OCI-LY1 (cell line): ENCODE results near the gene CD79A.

Source experiments
- H2AFZ ChIP-seq: fragments of 200-600 bp; sonication (generic), shearing (Covaris generic); 2 replicates; pipeline ENCODE4 v1.6.0; 2014; ENCODE audit warnings: antibody characterized with exemption, mild to moderate bottlenecking, low read length
- H3F3A ChIP-seq: fragments of 200-600 bp; sonication (generic), shearing (Covaris generic); 2 replicates; pipeline ENCODE4 v1.6.0; 2014; ENCODE audit warnings: mild to moderate bottlenecking, antibody characterized with exemption, low read length, moderate library complexity; ENCODE audit not compliant: insufficient read depth
- H3K27ac ChIP-seq: fragments of 200-600 bp; sonication (generic); 2 replicates; pipeline ENCODE4 v1.5.1; 2014; ENCODE audit warnings: low read length, mixed run types, mild to moderate bottlenecking, low read depth; ENCODE audit not compliant: poor library complexity, severe bottlenecking
- H3K27me3 ChIP-seq: fragments of 200-600 bp; sonication (generic); 2 replicates; pipeline ENCODE4 v1.6.0; 2014; ENCODE audit warnings: antibody characterized with exemption, mild to moderate bottlenecking, low read length, moderate library complexity; ENCODE audit not compliant: insufficient read depth
- H3K36me3 ChIP-seq: fragments of 200-600 bp; sonication (generic); 2 replicates; pipeline ENCODE4 v1.6.1; 2014; ENCODE audit warnings: mild to moderate bottlenecking, antibody characterized with exemption, low read length, moderate library complexity, mixed read lengths; ENCODE audit not compliant: insufficient read depth
- H3K4me1 ChIP-seq: fragments of 200-600 bp; sonication (generic); 2 replicates; pipeline ENCODE4 v1.5.1; 2014; ENCODE audit warnings: mild to moderate bottlenecking, low read length, moderate library complexity; ENCODE audit not compliant: insufficient read depth, severe bottlenecking
- H3K4me2 ChIP-seq: fragments of 200-600 bp; sonication (generic), shearing (Covaris generic); 2 replicates; pipeline ENCODE4 v1.6.1; 2014; ENCODE audit warnings: low read length
- H3K4me3 ChIP-seq: fragments of 200-600 bp; sonication (generic); 2 replicates; pipeline ENCODE4 v1.5.1; 2014; ENCODE audit warnings: low read length, low read depth, mild to moderate bottlenecking, mixed read lengths; ENCODE audit not compliant: poor library complexity, severe bottlenecking
- H3K79me2 ChIP-seq: fragments of 200-600 bp; shearing (Covaris generic); 2 replicates; pipeline ENCODE4 v1.6.1; 2016; ENCODE audit warnings: mixed run types, low read length, mixed read lengths; ENCODE audit not compliant: insufficient read depth
- H3K9ac ChIP-seq: fragments of 200-600 bp; sonication (generic), shearing (Covaris generic); 2 replicates; pipeline ENCODE4 v1.6.1; 2014; ENCODE audit warnings: mild to moderate bottlenecking, low read length, mixed read lengths
- H3K9me2 ChIP-seq: fragments of 200-600 bp; sonication (generic), shearing (Covaris generic); 2 replicates; pipeline ENCODE4 v1.6.1; 2014; ENCODE audit warnings: low read depth, mild to moderate bottlenecking, low read length, mixed read lengths
- H3K9me3 ChIP-seq: fragments of 200-600 bp; shearing (Covaris generic); 2 replicates; pipeline ENCODE4 v1.6.1; 2014; ENCODE audit warnings: low read length, mixed read lengths
- H4K20me1 ChIP-seq: fragments of 200-600 bp; sonication (generic), shearing (Covaris generic); 2 replicates; pipeline ENCODE4 v1.6.0; 2016; ENCODE audit warnings: mild to moderate bottlenecking, low read length; ENCODE audit not compliant: insufficient read depth
- CTCF ChIP-seq: fragments of 200-600 bp; sonication (generic), shearing (Covaris generic); IDR thresholded peaks from 2 replicates; pipeline ENCODE4 v1.5.1; 2017; ENCODE audit warnings: mild to moderate bottlenecking, antibody characterized with exemption, low read length, moderate library complexity, mixed read lengths
- EZH2 ChIP-seq: fragments of 200-600 bp; sonication (generic), shearing (Covaris generic); IDR thresholded peaks from 2 replicates; pipeline ENCODE4 v1.8.0; 2017; ENCODE audit warnings: borderline replicate concordance, mixed run types, mild to moderate bottlenecking, antibody characterized with exemption, low read length, moderate library complexity, mixed read lengths

Gene CD79A

GRCh38 chr19:41924151-41925145, 47.4 kb downstream of the CD79A start:
- H3F3A ChIP-seq = no peaks in the 10 kb centered on the region
- peaks cover 4% of the 10 kb centered on the region; the same call in 1 of the 2 replicates for H3K27me3 ChIP-seq
- H3K4me1 ChIP-seq = peaks cover 16% of the 10 kb centered on the region
- no peak for TF ChIP-seq CTCF
- no peak for TF ChIP-seq EZH2
- H3K9me2 ChIP-seq = no peaks in the 10 kb centered on the region
- H2AFZ ChIP-seq = no peak overlapping the region
- H3K4me3 ChIP-seq = no peak overlapping the region
- no peaks in the 10 kb centered on the region for H3K79me2 ChIP-seq
- H3K4me2 ChIP-seq = no peak overlapping the region
- no peak overlapping the region for H3K27ac ChIP-seq
- no peaks in the 10 kb centered on the region for H4K20me1 ChIP-seq
- H3K9ac ChIP-seq = no peak overlapping the region
- no peaks in the 10 kb centered on the region for H3K36me3 ChIP-seq
- no peaks in the 10 kb centered on the region for H3K9me3 ChIP-seq

GRCh38 chr19:41925208-41926003, 48.3 kb downstream of the CD79A start:
- no peak overlapping the region for H3K27ac ChIP-seq
- no peaks in the 10 kb centered on the region for H3F3A ChIP-seq
- no peaks in the 10 kb centered on the region for H4K20me1 ChIP-seq
- H3K9me3 ChIP-seq = no peaks in the 10 kb centered on the region
- peaks cover 4% of the 10 kb centered on the region; the same call in 1 of the 2 replicates for H3K27me3 ChIP-seq
- no peak overlapping the region for H2AFZ ChIP-seq
- no peaks in the 10 kb centered on the region for H3K36me3 ChIP-seq
- no peak overlapping the region for H3K9ac ChIP-seq
- no peaks in the 10 kb centered on the region for H3K79me2 ChIP-seq
- peaks cover 26% of the 10 kb centered on the region for H3K4me1 ChIP-seq
- no peaks in the 10 kb centered on the region for H3K9me2 ChIP-seq
- H3K4me3 ChIP-seq = no peak overlapping the region
- H3K4me2 ChIP-seq = no peak overlapping the region
- TF ChIP-seq CTCF (no peak), EZH2 (no peak)

- Histone ChIP-seq H3K79me2 (no peaks in the 10 kb centered on the region), H2AFZ (no peak overlapping the region), H3K4me1 (peaks cover 26% of the 10 kb centered on the region), H3K9me2 (no peaks in the 10 kb centered on the region), H3K27me3 (peaks cover 4% of the 10 kb centered on the region; the same call in 1 of the 2 replicates), H4K20me1 (no peaks in the 10 kb centered on the region), H3K36me3 (no peaks in the 10 kb centered on the region), H3K9ac (no peak overlapping the region), H3K9me3 (no peaks in the 10 kb centered on the region), H3K27ac (no peak overlapping the region), H3K4me2 (no peak overlapping the region), H3K4me3 (no peak overlapping the region), H3F3A (no peaks in the 10 kb centered on the region)
- TF ChIP-seq EZH2 (no peak), CTCF (no peak)
These were observed 49.1 kb downstream of the CD79A start for GRCh38 chr19:41926028-41926762.
